ENCODE results near the gene GPR173.
A peak's percentile ranks its signal among the peaks of the same experiment; 100 is the strongest.

Gene GPR173

GRCh38 chrX:53055244-53055849 is 6.8 kb downstream of the GPR173 start:
- no peak for TF ChIP-seq CTCF (IDR thresholded peaks at IDR 0.05; ENCODE audit: extremely low read depth, insufficient read depth, missing control alignments)
- DNase-seq (ENCODE audit: low spot score), result no peak
- in situ Hi-C loops (cut with MboI; ENCODE audit: low pct_unique_long_range_greater_than_20kb, low sequenced_read_pairs, unreplicated experiment), result no loop called here

GRCh38 chrX:53056292-53056691 is 7.7 kb downstream of the GPR173 start:
- in situ Hi-C loops (cut with MboI; ENCODE audit: low pct_unique_long_range_greater_than_20kb, low sequenced_read_pairs, unreplicated experiment), result no loop called here
- TF ChIP-seq CTCF (IDR thresholded peaks at IDR 0.05; ENCODE audit: extremely low read depth, insufficient read depth, missing control alignments), result no peak
- DNase-seq (ENCODE audit: low spot score), result no peak

- in situ Hi-C loops (cut with MboI; ENCODE audit: low pct_unique_long_range_greater_than_20kb, low sequenced_read_pairs, unreplicated experiment), result no loop called here
Observed at GRCh38 chrX:53065104-53065503, 16.5 kb downstream of the GPR173 start.

GRCh38 chrX:53071064-53071463 is 22.5 kb downstream of the GPR173 start:
- TF ChIP-seq CTCF (IDR thresholded peaks at IDR 0.05; ENCODE audit: extremely low read depth, insufficient read depth, missing control alignments), result no peak
- no peak for DNase-seq (ENCODE audit: low spot score)
- in situ Hi-C loops (cut with MboI; ENCODE audit: low pct_unique_long_range_greater_than_20kb, low sequenced_read_pairs, unreplicated experiment), result no loop called here

More at GRCh38 chrX:53065104-53065503, 16.5 kb downstream of the GPR173 start:
- TF ChIP-seq CTCF (IDR thresholded peaks at IDR 0.05; ENCODE audit: extremely low read depth, insufficient read depth, missing control alignments), result no peak
- no peak for DNase-seq (ENCODE audit: low spot score)

GRCh38 chrX:53071604-53072417 is 23.2 kb downstream of the GPR173 start:
- peak; percentile 65 for TF ChIP-seq CTCF (IDR thresholded peaks at IDR 0.05; ENCODE audit: extremely low read depth, insufficient read depth, missing control alignments)
- in situ Hi-C loops (cut with MboI; ENCODE audit: low pct_unique_long_range_greater_than_20kb, low sequenced_read_pairs, unreplicated experiment), result no loop called here
- DNase-seq (ENCODE audit: low spot score), result peak; percentile 77

GRCh38 chrX:53072418-53073114 is 24.0 kb downstream of the GPR173 start:
- in situ Hi-C loops (cut with MboI; ENCODE audit: low pct_unique_long_range_greater_than_20kb, low sequenced_read_pairs, unreplicated experiment), result no loop called here
- no peak for TF ChIP-seq CTCF (IDR thresholded peaks at IDR 0.05; ENCODE audit: extremely low read depth, insufficient read depth, missing control alignments)
- DNase-seq (ENCODE audit: low spot score), result no peak

Data from GM13977 (cell line).